Stimulated activated CD4-positive, alpha-beta T cell treated with anti-CD3 and anti-CD28 coated beads, TNF-alpha, amount 100 ng/mL, for 1 hour (primary cell): Measurements from ENCODE around the gene WDHD1.
"Not testable (repeated sequence)": the region's sequence is repeated elsewhere in the genome, so short reads cannot be mapped to it uniquely, and the experiment has no call there.

ENCODE experiments used
- DNase-seq, 3 donors: peaks; one replicate each; pipeline ENCODE4 v3.0.0-alpha.2; 2020; ENCODE audit warnings: low read depth in 3 of 3, low spot score in 1 of 3

The WDHD1 gene

DNA sequence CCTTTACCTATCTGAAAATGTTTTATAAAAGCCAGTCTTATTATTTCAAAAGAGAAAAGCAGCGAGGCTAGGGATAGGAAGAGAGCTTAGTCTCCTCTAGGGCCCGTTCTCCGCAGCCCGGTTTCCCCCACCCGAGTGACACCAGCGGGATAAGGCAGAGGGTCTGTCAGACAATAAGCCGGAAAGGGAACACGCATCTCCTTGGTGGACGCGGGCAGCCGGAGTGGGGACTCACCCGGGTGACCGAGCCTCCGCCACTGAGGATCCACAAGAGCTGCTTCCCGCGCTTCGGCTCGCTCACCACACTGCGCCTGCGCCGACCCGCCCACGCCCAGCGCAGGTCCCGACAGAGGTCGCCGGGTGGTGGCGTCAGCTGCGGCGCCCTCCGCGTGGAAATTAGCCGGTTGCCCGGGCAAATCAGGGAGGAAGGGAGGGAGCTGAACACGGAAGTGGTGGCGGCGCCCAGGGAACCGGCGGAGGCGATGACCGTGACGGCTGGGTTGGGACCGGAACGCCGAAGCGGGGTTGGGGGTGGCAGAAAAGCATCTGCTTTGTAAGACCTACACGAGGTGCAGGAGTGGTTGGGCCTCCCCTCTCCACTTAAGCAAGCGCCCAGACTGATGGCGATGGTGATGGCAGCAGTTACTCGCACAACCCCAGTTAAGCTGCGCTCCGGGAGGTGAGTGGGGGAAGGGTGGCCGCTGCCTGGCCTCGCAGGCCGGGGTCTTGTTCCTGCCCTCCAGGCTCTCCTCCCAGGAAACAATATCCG, at the start of gene WDHD1, which contains the start of gene SOCS4:
Gene WDHD1, minus strand, starts transcription at position 307 of the 769 bp plus-strand sequence. CDS start 312 bp downstream, outside the sequence.
Gene SOCS4, plus strand, starts transcription at position 444 of the 769 bp plus-strand sequence. CDS start 15,806 bp downstream, outside the sequence.
- peak; percentile 87 to 98 (median 91) for DNase-seq

GRCh38 chr14:55075628-55076175, 48.8 kb upstream of the WDHD1 start:
- no peak for DNase-seq

GRCh38 chr14:55074662-55075061, 47.8 kb upstream of the WDHD1 start:
- no peak for DNase-seq

DNA sequence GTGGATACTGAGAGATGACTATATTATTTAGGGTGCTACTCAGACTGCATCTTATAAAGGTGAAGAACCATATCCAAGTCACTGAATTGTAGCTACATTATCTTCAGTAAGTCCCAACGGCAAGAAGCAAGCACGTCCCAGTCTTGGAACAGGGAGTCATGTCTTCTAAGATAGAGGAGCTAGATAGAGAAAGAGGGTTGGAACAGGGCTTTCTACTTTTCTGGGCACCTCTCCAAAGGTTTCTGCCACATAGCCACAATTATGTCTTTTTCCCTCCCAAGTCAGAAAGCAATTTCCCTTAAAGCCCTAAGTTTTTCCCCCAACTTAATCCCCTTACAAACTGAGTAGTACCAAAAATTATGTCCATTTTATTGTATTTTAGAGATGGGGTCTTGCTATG, 47.0 kb upstream of the WDHD1 start:
- DNase-seq: no peak

DNA sequence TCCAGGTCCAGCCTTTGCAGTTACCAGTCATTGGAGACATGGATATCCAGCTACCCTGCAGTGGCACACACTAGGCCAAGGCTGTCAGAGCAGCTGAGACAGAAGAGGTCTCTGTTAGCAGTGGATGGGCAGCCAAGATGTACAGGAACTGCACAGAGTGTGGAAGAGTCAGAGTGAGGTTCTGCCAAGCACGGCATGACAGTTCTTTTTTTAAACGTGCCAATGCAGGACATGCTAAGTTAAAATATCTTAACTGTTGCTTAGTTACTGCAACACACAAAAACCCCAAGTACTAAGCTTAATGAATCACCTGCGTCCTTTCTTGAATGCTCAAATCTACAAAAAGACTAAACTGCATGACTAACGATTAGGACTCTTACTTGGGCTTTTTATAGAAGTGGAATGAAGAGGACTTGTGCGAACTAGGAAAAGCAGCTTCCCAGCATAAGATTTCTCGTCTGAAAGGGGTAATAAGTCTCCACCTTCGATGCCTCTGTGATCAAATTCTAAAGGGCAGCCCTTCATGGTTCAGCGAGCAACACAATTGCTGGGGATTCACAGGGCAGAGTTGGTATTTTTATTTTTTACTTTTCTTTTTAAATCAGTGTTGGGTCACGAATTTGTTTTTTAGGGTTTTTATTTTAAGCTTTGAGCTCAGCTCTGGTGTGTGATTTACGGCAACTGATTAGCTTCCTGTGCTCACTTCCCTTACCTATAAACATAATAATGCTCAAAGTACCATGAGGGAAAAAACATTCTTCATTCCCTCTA, 45.2 kb upstream of the WDHD1 start:
- no peak for DNase-seq

- no peak for DNase-seq
These were observed 44.1 kb upstream of the WDHD1 start for GRCh38 chr14:55070981-55071411.

DNA sequence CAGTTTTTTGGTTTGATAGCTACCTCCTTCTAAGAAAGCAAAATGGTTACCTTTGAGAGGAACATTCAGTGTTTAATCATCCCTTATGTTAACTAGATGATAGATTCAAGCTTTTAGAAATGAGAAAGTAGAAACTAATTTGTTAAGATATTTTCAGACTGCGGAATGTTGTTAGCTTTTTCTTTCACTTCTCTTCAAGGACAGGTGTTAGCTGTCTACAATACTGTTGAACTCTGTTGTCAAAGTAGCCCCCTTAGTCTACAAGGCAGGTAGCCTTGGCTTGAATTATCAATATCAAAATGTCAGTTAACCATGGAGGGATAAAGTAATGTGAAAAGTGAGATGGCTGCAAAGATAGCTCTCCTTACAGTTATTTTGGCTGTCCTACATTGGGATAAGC, 39.3 kb upstream of the WDHD1 start:
- DNase-seq: no peak

DNA sequence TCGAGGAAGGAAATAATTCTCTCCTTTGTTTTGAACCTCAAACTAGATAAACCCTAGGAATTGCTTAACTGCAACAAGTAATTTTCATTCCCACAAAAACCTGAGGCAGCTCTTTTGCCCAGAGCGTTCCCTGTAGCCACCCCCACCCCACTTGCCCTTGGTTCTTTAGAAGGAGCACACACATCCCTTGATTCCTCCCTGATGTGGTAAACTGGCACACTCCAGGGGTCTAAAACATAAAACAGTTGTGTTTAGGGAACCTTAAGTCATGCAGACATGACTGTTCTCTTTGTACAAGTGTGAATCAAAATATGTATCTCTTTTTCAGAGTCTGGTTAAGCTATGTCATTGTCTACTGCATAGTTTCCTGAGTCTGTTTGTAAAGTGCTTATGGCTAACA, 38.5 kb upstream of the WDHD1 start:
- DNase-seq: no peak

GRCh38 chr14:55064896-55065295, 38.0 kb upstream of the WDHD1 start:
- DNase-seq: not testable (repeated sequence)

DNA sequence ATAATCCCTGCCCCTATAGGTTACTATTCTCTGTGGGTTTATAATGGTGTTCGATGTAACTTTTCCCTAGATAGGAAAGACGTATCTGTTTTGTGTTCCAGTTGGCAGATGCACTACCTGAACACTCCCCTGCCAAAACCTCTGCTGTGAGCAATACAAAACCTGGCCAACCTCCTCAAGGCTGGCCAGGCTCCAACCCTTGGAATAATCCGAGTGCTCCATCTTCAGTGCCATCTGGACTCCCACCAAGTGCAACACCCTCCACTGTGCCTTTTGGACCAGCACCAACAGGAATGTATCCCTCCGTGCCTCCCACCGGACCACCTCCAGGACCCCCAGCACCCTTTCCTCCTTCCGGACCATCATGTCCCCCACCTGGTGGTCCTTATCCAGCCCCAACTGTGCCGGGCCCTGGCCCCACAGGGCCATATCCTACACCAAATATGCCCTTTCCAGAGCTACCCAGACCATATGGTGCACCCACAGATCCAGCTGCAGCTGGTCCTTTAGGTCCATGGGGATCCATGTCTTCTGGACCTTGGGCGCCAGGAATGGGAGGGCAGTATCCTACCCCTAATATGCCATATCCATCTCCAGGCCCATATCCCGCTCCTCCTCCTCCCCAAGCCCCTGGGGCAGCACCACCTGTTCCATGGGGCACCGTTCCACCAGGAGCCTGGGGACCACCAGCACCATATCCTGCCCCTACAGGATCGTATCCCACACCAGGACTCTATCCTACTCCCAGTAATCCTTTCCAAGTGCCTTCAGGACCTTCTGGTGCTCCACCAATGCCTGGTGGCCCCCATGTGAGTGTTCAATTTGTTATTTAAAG, 35.8 kb upstream of the WDHD1 start:
- DNase-seq: no peak

- DNase-seq: no peak
These were observed 32.4 kb upstream of the WDHD1 start for GRCh38 chr14:55059333-55059732.

DNA sequence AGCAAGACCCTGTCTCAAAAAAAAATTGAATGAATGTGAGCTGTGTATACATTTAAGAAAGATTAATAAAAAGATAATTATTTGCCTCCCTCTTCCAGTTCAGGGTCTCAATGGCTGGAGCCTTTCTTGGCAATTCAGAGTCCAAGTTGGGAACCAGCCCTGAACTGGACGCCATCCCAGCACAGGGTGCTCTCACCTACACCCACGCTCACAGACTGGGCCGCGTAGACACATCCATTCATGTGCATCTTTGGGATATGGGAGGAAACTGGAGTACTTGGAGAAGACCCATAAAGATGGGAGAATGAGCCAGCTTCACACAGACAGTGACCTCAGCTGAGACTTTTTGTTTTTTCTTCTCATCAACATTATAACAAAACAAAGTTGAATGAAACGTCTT, 31.0 kb upstream of the WDHD1 start:
- DNase-seq: no peak

DNA sequence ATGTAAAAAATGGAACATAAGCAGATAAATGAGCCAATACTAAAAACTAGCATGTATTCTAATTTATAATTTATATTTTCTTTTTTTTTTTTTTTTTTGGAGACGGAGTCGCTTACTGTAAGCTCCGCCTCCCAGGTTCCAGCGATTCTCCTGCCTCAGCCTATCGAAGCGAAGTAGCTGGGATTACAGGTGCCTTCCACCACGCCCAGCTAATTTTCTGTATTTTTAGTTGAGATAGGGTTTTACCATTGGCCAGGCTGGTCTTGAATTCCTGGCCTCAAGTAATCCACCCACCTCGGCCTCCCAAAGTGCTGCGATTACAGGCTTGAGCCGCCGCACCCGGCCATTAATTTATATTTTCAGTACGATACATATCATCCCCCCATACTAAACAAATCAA, 27.2 kb upstream of the WDHD1 start:
- DNase-seq: no peak

GRCh38 chr14:55053500-55053899, 26.6 kb upstream of the WDHD1 start:
- no peak for DNase-seq

GRCh38 chr14:55053018-55053417, 26.1 kb upstream of the WDHD1 start:
- DNase-seq: no peak

- DNase-seq: no peak
These were observed 25.5 kb upstream of the WDHD1 start for GRCh38 chr14:55052269-55052930.

GRCh38 chr14:55051423-55052268, 24.7 kb upstream of the WDHD1 start, which contains the start of gene MAPK1IP1L:
Gene MAPK1IP1L, plus strand, starts transcription at chr14:55051647. Its CDS starts 10,037 bp downstream, at chr14:55061684.
- DNase-seq: peak; percentile 67 to 93 (median 83)

DNA sequence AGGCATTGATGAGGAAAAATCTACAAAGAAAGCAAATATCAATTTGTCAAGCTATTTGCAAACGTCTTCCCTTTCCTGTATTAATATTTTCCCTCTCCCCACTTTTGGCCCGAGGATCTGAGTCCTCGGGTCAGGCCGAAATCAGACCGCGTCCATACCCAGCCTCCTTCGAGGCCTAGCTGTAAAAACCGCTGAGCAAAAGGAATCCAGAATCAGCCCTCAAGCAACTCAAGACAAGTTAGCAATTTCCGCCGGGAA, 24.2 kb upstream of the WDHD1 start:
- DNase-seq: no peak

GRCh38 chr14:55048900-55049436, 22.1 kb upstream of the WDHD1 start:
- no peak for DNase-seq
